DLD1 (cell line): ENCODE data around the gene ADIPOQ.
"Not testable (repeated sequence)": the region's sequence is repeated elsewhere in the genome, so short reads cannot be mapped to it uniquely, and the experiment has no call there.

Experiments
- in situ Hi-C: cut with HindIII; loops from 2 replicates; pipeline ENCODE4 v1.10.0; 2017; ENCODE audit warnings: low sequenced_read_pairs

The ADIPOQ gene

GRCh38 chr3:186826410-186826975 lies 16.0 kb upstream of the ADIPOQ start:
- in situ Hi-C loops, result no loop called here

DNA sequence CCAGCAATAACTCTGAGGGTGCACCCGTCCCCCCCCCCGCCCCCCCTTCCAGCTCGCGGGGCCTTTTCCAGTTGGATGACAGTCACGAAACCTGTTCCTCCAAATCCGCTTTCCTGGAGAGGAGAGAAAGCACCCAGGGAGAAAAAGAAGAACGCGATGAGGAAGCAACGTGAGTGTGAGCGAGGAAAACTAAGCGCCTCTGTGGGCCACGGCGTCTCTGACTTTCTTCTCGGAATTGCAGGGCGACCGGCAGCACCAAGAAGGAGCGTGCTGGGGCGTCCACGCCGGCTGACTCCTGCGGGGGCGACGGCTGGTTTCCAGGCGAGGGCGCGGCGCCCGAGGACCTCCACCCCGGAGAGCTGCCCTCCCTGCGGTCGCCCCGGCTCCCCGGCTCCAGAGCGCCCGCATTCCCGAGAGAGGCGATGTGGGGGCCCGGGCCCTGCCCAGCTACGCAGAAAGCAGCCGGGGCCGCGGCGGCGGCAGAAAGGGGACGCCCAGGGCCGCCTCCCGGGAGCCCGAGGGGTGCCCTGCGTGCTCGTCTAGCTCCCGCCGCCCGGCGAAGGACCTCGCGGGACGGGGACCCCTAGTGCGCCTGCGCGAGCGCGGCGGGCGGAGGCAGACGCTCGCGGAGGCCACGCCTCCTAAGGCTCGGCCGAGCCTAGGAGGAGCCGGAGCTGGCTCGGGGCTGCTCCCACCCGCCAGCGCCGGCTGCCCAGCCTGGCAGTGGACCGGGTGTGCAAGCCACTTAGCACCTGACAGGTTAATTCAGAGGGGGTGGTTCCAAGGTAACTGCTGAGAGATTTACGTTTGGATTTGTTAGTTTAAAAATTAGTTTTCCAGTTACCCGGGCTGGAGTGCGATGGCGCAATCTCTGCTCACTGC lies 15.3 kb upstream of the ADIPOQ start:
- in situ Hi-C loops, result no loop called here

- in situ Hi-C loops, result no loop called here
Observed at GRCh38 chr3:186828340-186828739, 14.2 kb upstream of the ADIPOQ start.

DNA sequence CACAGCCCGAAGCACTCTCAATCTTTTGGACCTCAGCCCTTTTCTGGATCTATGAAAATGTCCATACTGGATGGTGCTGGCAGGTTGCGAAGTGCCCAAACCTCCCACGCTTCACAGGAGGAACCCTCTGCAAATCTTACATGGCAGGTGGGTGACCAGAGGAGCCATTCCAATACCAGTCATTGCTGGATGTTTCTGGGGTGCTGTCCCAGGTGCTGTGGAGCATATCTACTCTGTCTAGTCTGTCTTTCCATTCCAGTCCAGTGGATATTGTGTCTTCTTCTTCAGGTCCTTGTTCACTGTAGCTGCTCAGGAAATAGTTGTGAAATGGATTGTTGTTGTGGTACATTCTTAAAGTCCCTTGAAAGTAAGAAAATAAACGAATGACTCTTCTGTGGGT lies 10.7 kb upstream of the ADIPOQ start:
- in situ Hi-C loops, result no loop called here

DNA sequence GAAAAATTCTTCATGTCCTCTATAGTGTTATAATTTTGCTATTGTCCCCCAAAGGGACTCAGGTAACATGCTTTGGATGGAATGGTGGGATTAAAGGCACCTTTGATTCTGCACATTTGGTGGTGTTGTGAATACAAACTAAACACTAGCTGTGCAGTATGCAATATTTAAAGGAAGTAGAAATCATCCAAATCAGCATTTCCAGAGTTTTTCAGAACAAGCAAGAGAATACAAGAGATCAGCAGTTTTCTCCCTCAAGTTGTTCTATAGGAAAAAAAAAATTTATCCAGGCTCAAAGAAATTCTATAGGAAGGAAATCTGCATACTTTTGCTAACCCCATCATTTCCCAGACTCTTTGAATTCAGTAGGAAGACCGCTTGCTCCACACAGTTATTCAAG lies 10.2 kb upstream of the ADIPOQ start:
- in situ Hi-C loops, result no loop called here

- in situ Hi-C loops, result no loop called here
Observed at GRCh38 chr3:186839874-186840641, 2.5 kb upstream of the ADIPOQ start.

DNA sequence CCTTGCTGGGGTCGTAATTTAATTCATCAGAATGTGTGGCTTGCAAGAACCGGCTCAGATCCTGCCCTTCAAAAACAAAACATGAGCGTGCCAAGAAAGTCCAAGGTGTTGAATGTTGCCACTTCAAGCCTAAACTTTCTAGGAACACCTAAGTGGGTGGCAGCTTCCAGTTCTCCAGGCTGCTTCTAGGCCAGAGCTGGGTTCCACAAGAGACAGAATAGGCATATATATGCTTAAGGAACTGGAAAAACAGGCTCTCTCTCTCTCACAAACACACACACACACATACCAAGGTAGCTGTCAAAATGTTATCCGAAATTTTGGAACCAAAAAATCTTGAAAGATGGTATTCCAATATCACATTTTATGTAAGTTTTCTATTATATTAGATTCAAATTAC lies 890 bp upstream of the ADIPOQ start:
- in situ Hi-C loops, result no loop called here

DNA sequence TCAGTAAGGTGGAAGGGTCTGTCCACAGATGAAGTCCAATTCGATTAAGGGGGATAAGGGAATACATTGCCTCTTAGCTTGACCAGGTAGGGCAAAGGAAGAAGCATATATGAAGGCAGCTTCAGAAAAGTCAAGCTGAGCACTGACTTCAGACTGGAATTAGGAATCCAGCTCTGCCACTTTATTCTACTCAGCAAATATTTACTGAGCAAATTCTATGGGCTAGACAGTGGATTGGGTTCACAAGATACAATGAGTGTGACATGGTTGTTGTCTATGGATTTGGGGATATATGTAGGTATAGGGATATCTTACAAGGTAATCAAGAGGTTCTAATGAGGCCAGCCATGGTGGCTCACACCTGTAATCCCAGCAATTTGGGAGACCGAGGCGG lies 526 bp downstream of the ADIPOQ start:
- in situ Hi-C loops, result no loop called here

- in situ Hi-C loops, result no loop called here
Observed at GRCh38 chr3:186844908-186845307, 2.4 kb downstream of the ADIPOQ start.

DNA sequence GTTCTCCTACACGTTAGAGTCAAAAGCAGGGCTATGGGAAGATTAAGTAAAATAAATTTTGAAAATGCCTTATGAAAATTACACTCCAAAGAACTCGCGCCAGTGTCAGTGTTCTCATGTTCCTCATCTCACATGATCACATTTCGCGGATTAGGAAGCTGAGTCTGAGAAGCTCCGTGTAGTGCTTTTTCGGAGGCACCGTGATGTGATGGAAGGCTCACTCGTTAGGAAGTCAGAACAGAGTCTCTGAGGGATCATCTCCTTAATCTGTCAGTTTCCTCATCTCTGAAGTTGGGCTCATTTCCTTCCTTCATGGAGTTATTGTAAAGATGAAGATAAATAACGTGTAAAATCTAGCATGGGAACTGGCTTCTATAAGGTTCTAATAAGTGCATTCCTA lies 3.2 kb downstream of the ADIPOQ start:
- in situ Hi-C loops, result no loop called here

DNA sequence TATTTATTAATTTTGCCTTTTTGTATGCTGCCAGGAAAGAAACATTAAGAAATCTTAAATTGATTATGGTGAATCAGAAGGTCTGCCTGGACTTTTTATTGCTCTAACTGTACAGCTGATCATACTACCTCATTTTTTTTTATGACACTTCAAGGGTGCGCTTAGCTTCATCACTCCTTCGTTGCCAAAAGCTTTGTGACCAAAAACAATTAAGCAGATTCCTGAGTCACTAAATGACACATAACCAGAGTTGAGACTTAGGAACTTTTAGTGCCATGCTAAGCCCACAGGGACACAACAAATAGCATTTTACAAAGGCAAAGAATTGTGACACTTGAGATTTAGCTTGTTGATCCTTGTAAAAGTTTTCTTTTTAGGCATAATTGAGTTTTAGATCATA lies 4.9 kb downstream of the ADIPOQ start:
- in situ Hi-C loops, result no loop called here

GRCh38 chr3:186849374-186849975 lies 7.0 kb downstream of the ADIPOQ start:
- in situ Hi-C loops, result no loop called here

DNA sequence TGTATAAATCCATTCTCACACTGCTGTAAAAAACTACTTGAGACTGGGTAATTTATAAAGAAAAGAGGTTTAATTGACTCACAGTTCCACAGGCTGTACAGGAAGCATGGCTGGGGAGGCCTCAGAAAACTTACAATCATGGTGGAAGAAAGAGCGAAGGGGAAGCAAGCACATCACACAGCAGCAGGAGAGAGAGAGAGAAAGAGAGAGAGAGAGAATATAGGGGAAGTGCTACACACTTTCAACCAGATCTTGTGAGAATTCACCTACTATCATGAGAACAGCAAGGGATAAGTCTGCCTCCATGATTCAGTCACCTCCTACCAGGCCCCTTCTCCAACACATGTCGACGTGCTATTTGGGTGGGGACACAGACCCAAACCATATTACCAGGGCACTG lies 9.3 kb downstream of the ADIPOQ start:
- in situ Hi-C loops, result not testable (repeated sequence)

DNA sequence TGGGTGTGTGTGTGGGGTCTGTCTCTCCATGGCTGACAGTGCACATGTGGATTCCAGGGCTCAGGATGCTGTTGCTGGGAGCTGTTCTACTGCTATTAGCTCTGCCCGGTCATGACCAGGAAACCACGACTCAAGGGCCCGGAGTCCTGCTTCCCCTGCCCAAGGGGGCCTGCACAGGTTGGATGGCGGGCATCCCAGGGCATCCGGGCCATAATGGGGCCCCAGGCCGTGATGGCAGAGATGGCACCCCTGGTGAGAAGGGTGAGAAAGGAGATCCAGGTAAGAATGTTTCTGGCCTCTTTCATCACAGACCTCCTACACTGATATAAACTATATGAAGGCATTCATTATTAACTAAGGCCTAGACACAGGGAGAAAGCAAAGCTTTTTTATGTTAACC lies 10.5 kb downstream of the ADIPOQ start:
- in situ Hi-C loops, result no loop called here

DNA sequence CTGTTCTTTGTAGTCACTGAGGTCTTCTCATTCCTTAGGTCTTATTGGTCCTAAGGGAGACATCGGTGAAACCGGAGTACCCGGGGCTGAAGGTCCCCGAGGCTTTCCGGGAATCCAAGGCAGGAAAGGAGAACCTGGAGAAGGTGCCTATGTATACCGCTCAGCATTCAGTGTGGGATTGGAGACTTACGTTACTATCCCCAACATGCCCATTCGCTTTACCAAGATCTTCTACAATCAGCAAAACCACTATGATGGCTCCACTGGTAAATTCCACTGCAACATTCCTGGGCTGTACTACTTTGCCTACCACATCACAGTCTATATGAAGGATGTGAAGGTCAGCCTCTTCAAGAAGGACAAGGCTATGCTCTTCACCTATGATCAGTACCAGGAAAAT lies 11.6 kb downstream of the ADIPOQ start:
- in situ Hi-C loops, result no loop called here

- in situ Hi-C loops, result no loop called here
Observed at GRCh38 chr3:186854954-186855353, 12.4 kb downstream of the ADIPOQ start.

DNA sequence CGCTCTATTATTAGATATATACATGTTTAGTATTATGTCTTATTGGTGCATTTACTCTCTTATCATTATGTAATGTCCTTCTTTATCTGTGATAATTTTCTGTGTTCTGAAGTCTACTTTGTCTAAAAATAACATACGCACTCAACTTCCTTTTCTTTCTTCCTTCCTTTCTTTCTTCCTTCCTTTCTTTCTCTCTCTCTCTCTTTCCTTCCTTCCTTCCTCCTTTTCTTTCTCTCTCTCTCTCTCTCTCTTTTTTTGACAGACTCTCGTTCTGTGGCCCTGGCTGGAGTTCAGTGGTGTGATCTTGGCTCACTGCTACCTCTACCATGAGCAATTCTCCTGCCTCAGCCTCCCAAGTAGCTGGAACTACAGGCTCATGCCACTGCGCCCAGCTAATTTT lies 15.2 kb downstream of the ADIPOQ start:
- in situ Hi-C loops, result no loop called here

DNA sequence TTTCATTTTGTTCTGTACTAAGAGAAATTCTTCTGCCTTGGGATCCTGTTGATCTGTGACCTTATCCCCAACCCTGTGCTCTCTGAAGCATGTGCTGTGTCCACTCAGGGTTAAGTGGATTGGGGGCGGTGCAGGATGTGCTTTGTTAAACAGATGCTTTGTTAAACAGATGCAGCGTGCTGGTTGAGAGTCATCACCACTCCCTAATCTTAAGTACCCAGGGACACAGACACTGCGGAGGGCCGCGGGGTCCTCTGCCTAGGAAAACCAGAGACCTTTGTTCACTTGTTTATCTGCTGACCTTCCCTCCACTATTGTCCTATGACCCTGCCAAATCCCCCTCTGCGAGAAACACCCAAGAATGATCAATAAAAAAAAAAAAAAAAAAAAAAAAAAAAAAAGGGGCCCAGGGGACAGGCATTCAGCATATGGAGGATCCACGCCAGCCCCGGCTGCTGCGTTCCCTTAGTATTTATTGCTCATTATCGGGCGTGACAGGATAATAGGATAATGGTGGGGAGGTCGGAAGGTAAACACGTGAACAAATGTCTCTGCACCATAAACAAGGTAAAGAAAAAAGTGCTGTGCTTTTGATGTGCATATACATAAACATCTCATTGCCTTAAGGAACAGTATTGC lies 22.8 kb downstream of the ADIPOQ start:
- in situ Hi-C loops, result not testable (repeated sequence)

DNA sequence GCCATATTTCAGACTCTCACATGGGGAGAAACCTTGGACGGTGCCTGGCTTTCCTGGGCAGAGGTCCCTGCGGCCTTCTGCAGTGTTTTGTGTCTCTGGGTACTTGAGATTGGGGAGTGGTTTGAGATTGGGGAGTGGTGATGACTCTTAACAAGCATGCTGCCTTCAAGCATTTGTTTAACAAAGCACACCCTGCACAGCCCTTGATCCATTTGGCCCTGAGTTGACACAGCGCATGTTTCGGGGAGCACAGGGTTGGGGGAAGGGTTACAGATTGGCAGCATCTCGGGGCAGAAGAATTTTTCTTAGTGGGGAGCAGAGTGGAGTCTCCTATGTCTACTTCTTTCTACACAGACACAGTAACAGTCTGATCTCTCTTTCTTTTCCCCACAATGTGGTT lies 23.6 kb downstream of the ADIPOQ start:
- in situ Hi-C loops, result not testable (repeated sequence)

DNA sequence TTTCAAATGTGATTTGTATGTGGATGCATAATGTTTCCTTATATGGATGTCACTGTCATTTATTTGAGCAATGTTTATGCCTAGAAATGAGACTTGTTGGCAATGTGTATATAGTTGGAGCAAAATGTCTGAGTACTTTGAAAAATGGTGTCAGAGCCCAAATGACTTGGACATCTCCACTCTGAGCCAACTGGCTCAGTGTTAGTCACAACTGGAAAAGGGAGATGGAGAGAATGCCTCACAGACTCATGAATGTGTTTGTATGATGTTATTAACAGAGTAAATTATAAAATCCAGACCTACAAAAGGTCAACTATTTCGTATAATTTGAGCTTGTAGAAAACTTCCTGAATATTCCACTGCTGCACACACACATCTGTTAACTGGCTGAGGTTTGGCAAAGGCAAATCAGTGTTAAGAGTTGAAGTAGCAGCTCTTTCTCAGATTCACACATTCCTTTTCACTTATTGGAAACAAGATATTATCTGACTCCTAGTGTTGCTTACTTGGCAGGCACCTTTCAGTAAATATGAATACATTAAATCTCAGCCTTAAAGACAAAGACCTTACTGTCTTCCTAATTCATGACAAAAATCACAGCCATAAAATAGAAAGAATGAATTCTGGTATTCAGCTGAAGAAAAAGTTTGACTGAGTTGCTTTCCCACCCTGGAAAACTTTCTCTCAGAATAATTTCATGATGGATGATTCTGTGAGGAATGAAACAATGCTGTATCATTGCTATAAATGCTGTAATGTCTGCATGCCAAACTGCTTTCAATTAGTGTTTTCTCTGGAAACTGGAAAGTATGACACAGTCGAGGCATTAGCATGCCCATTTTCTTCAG lies 27.0 kb downstream of the ADIPOQ start:
- in situ Hi-C loops, result no loop called here
